OCI-LY3 (cell line): ENCODE data around the gene SLC10A3.

Source experiments
- H2AFZ ChIP-seq: fragments of 200-600, 300-600 bp; shearing (Covaris generic); 2 replicates; pipeline ENCODE4 v1.6.0; 2014; ENCODE audit warnings: antibody characterized with exemption, low read depth, low read length
- H3K27ac ChIP-seq: fragments of 200-600, 300-600 bp; sonication (generic); 2 replicates; pipeline ENCODE4 v1.5.1; 2014; ENCODE audit warnings: mild to moderate bottlenecking, low read length, moderate library complexity, mixed read lengths
- H3K27me3 ChIP-seq: fragments of 200-600, 300-600 bp; sonication (generic); 2 replicates; pipeline ENCODE4 v1.6.1; 2014; ENCODE audit warnings: low read depth, low read length, mixed read lengths
- H3K36me3 ChIP-seq: fragments of 200-600, 300-600 bp; sonication (generic); replicated peaks from 2 replicates; pipeline ENCODE3; 2014; ENCODE audit warnings: low read depth, low read length, mixed read lengths
- H3K4me1 ChIP-seq: fragments of 300-600, 200-600 bp; sonication (generic); 2 replicates; pipeline ENCODE4 v1.6.1; 2014; ENCODE audit warnings: low read length, mixed read lengths
- H3K4me2 ChIP-seq: fragments of 200-600, 300-600 bp; sonication (generic); 2 replicates; pipeline ENCODE4 v1.6.1; 2014; ENCODE audit warnings: low read length, mixed read lengths
- H3K4me3 ChIP-seq: fragments of 300-600, 200-600 bp; sonication (generic); 2 replicates; pipeline ENCODE4 v1.5.1; 2014; ENCODE audit warnings: antibody characterized with exemption, mild to moderate bottlenecking, low read length, moderate library complexity
- H3K79me2 ChIP-seq: fragments of 300-600, 200-600 bp; shearing (Covaris generic); 2 replicates; pipeline ENCODE4 v1.6.1; 2014; ENCODE audit warnings: mild to moderate bottlenecking, low read length, mixed read lengths
- H3K9ac ChIP-seq: fragments of 300-600, 200-600 bp; shearing (Covaris generic); 2 replicates; pipeline ENCODE4 v1.6.0; 2014; ENCODE audit warnings: mild to moderate bottlenecking, low read length, moderate library complexity
- H3K9me3 ChIP-seq: fragments of 200-600, 300-600 bp; shearing (Covaris generic); 2 replicates; pipeline ENCODE4 v1.6.1; 2014; ENCODE audit warnings: low read length, mixed read lengths; ENCODE audit not compliant: insufficient read depth
- H4K20me1 ChIP-seq: fragments of 200-600, 300-600 bp; sonication (generic); 2 replicates; pipeline ENCODE4 v1.6.1; 2016; ENCODE audit warnings: low read length, mixed read lengths; ENCODE audit not compliant: insufficient read depth
- EZH2phosphoT487 ChIP-seq: fragments of 200-600 bp; shearing (Covaris generic); IDR thresholded peaks from 2 replicates; pipeline ENCODE4 v1.6.1; 2018; ENCODE audit warnings: antibody characterized with exemption, mixed run types, low read depth
- TF ChIP-seq, protein P1 (sequence below): fragments of 200-600, 300-600 bp; sonication (generic); IDR thresholded peaks from 2 replicates; pipeline ENCODE4 v1.5.1; 2014; ENCODE audit warnings: antibody characterized with exemption, low read length, low read depth

Gene SLC10A3

DNA sequence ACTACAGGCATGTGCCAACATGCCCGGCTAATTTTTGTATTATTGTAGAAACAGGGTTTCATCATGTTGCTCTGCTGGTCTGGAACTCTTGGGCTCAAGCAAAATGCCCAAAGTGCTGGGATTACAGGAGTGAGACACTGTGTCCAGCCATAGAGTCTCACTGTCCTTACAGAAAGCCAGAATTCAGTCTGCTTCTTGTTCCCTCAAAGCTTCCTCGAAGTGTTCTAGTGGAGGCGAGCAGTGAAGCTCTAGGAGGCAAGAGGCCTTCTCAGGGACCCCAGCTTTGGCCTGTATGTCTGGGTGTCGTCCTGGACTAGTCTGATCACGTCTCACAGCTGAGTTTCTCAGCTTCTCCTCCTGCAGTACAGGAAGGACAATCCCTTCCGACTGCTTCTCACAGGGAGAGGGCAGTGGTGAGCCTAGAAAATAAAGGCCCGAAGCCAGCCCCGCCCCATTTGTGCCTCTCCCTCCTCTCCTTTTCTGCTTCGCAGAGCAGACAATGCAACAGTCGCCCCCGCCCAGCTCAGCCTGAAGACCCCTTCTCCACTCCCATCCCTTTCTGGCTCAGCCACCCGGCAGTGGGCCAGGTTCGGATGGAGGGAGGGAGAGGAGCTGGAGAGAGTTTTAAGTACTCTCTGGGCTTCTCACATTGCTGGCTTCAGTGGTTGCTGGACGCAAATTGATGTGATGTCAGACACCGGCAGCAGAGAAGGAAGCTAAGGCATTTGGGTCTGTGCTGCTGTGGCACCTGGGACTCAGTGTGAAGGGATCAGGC lies 36.7 kb upstream of the SLC10A3 start:
- Histone ChIP-seq H2AFZ (peak overlapping the region; percentile 87), H3K9ac (peak overlapping the region; percentile 78), H3K79me2 (no peaks in the 10 kb centered on the region)

DNA sequence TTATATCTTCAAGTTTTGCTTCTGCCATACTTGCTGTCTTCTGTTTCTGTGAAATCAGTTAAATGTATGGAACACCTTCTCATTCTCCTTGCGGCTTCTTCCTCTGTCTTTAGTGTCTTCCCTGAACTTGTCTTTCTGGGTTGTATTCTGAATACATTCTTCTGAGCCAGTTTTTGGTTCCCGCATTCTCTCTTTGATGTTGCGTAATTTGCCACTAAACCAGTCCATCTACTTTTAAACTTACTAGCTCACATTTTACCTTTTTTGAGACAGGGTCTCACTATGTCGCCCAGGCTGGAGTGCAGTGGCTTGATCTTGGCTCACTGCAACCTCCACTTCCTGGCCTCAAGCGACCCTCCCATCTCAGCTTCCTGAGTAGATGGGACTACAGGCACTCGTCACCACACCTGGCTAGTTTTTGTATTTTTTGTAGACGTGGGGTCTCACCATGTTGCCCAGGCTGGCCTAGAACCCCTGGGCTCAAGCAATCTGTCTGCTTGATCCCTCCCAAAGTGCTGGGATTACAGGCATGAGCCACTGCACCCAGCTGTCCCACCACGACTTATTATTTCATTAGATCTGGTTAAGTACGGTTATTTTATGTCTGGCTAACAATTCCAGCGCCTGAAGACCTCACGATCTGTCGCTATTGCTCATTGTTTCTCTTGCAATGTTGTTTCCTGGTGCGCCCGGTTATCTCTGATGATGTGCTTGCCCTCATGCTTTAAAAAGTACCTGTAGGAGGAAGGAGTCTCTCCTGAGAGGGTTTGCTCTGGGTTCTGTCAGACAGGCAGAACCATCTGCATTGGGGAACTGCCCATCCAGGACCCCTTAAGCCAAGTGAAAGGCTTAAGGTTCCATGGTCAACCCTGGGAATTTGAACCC lies 35.4 kb upstream of the SLC10A3 start:
- no peak overlapping the region for H3K27ac ChIP-seq
- H3K9me3 ChIP-seq, result no peaks in the 10 kb centered on the region
- no peaks in the 10 kb centered on the region for H3K79me2 ChIP-seq
- no peak overlapping the region for H3K9ac ChIP-seq
- H4K20me1 ChIP-seq, result no peaks in the 10 kb centered on the region
- no peak overlapping the region for H3K4me3 ChIP-seq
- H3K27me3 ChIP-seq, result no peaks in the 10 kb centered on the region
- no peak overlapping the region for H3K4me2 ChIP-seq
- no peaks in the 10 kb centered on the region for H3K36me3 ChIP-seq
- no peak overlapping the region for H2AFZ ChIP-seq
- TF ChIP-seq EZH2phosphoT487, result no peak
- TF ChIP-seq, protein P1, sequence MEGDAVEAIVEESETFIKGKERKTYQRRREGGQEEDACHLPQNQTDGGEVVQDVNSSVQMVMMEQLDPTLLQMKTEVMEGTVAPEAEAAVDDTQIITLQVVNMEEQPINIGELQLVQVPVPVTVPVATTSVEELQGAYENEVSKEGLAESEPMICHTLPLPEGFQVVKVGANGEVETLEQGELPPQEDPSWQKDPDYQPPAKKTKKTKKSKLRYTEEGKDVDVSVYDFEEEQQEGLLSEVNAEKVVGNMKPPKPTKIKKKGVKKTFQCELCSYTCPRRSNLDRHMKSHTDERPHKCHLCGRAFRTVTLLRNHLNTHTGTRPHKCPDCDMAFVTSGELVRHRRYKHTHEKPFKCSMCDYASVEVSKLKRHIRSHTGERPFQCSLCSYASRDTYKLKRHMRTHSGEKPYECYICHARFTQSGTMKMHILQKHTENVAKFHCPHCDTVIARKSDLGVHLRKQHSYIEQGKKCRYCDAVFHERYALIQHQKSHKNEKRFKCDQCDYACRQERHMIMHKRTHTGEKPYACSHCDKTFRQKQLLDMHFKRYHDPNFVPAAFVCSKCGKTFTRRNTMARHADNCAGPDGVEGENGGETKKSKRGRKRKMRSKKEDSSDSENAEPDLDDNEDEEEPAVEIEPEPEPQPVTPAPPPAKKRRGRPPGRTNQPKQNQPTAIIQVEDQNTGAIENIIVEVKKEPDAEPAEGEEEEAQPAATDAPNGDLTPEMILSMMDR, result no peak
- peaks cover 11% of the 10 kb centered on the region for H3K4me1 ChIP-seq

More for the DNA sequence above, 36.7 kb upstream of the SLC10A3 start:
- Histone ChIP-seq H3K9me3 (no peaks in the 10 kb centered on the region), H3K36me3 (no peaks in the 10 kb centered on the region), H3K4me1 (peaks cover 11% of the 10 kb centered on the region), H3K4me3 (peak overlapping the region; percentile 86), H3K4me2 (peak overlapping the region; percentile 99), H3K27ac (peak overlapping the region; percentile 48), H3K27me3 (no peaks in the 10 kb centered on the region), H4K20me1 (no peaks in the 10 kb centered on the region)
- TF ChIP-seq, protein P1, result peak; percentile 48
- TF ChIP-seq EZH2phosphoT487, result no peak

DNA sequence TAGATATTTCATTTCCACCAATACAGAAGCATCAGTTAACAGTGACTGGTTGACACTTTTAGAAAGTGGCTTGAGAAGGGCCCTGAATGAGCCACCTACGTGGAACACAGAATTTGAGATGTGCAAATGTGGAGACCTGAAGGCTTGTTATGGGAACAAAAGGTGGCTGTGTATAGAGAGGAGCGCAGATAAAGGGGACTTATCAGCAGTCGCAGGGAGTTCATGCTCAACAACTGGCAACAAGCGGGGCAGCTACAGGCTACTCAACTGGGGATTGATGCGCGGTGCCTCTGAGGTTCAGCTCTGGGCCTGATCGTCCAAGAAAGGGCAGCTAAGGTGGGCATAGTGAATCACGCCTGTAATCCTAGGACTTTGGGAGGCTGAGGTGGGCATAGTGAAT lies 29.0 kb upstream of the SLC10A3 start:
- Histone ChIP-seq H3K9me3 (no peaks in the 10 kb centered on the region), H3K4me2 (no peak overlapping the region), H3K4me3 (no peak overlapping the region), H4K20me1 (no peaks in the 10 kb centered on the region), H3K79me2 (peaks cover 7% of the 10 kb centered on the region; the same call in 1 of the 2 replicates), H3K27me3 (no peaks in the 10 kb centered on the region), H3K36me3 (no peaks in the 10 kb centered on the region), H2AFZ (no peak overlapping the region), H3K27ac (no peak overlapping the region), H3K9ac (no peak overlapping the region), H3K4me1 (peaks cover 9% of the 10 kb centered on the region)
- no peak for TF ChIP-seq EZH2phosphoT487

DNA sequence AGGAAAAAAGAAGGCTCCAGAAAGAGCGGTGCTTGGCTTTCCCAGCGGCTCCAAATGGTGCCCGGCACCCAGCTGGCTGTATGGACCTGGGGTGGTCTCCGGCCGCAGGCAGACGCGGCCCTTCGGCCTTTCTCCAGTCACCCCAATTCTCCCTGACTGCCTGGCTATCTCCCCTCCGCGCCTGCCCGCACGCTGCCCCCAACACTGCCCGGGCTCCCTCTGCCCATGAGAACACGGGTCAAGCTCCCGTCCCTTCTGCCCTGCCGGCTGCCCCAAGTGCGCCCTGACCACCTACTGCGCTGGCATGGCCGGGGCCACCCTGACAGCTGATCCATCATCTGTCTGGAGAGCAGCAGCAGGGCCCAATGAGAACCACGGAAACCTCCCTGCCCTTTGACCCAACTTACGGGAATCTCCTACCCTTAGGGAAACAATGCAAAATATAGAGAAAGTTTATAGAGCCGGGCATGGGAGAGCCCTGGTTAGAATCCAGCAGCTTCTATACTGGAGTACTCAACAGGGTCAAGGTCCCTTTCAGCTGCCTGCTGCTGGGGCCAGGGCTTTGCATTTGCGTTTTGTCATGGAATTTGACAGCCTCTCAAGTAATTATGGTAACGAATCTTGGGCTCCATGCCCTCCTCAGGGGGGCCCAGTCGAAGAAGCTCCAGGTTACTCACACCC lies 26.8 kb upstream of the SLC10A3 start:
- H3K9ac ChIP-seq, result no peak overlapping the region
- H3K4me3 ChIP-seq, result peak overlapping the region; percentile 98
- H3K4me2 ChIP-seq, result peak overlapping the region; percentile 97

More for the DNA sequence above, 26.8 kb upstream of the SLC10A3 start:
- H3K27ac ChIP-seq, result no peak overlapping the region
- H3K9me3 ChIP-seq, result no peaks in the 10 kb centered on the region
- peaks cover 9% of the 10 kb centered on the region for H3K4me1 ChIP-seq
- no peak overlapping the region for H2AFZ ChIP-seq
- no peaks in the 10 kb centered on the region for H3K36me3 ChIP-seq
- H3K27me3 ChIP-seq, result no peaks in the 10 kb centered on the region
- no peaks in the 10 kb centered on the region for H4K20me1 ChIP-seq
- TF ChIP-seq, protein P1, result no peak
- no peak for TF ChIP-seq EZH2phosphoT487
- peaks cover 7% of the 10 kb centered on the region; the same call in 1 of the 2 replicates for H3K79me2 ChIP-seq
